H1 (cell line): ENCODE results near the gene ZNF611.
"Not testable (repeated sequence)": the region's sequence is repeated elsewhere in the genome, so short reads cannot be mapped to it uniquely, and the experiment has no call there.

Source experiments
- CREB1 ChIP-seq: IDR thresholded peaks from 2 replicates; pipeline ENCODE4 v1.6.1; 2012; ENCODE audit warnings: inconsistent platforms
- EGR1 ChIP-seq: IDR thresholded peaks from 2 replicates; pipeline ENCODE4 v1.6.1; 2011; ENCODE audit warnings: low read depth, low read length, borderline replicate concordance
- EP300 ChIP-seq, 2 experiments: IDR thresholded peaks; 1 replicate in 1 of 2; 2 replicates in 1 of 2; pipeline ENCODE4 v1.6.1; 2011 to 2012; ENCODE audit warnings: low read depth in 2 of 2, low read length in 2 of 2, mild to moderate bottlenecking in 2 of 2, borderline replicate concordance in 1 of 2, inconsistent platforms in 1 of 2, moderate library complexity in 1 of 2
- EZH2 ChIP-seq: fragments of 200-600 bp; sonication (generic); IDR thresholded peaks from 2 replicates; pipeline ENCODE4 v1.7.1; 2012; ENCODE audit warnings: low read depth, mild to moderate bottlenecking, moderate library complexity, low read length, inconsistent platforms; ENCODE audit not compliant: severe bottlenecking
- TAF1 ChIP-seq: IDR thresholded peaks from 2 replicates; pipeline ENCODE4 v1.6.1; 2011; ENCODE audit warnings: mild to moderate bottlenecking, low read depth, low read length
- TF ChIP-seq, protein P1 (sequence below), 3 experiments: IDR thresholded peaks; 1 replicate in 2 of 3; 2 replicates in 1 of 3; pipeline versions ENCODE4 v1.5.1 to v1.6.1; 2011; ENCODE audit warnings: low read length in 3 of 3, mild to moderate bottlenecking in 3 of 3, inconsistent platforms in 2 of 3, low read depth in 1 of 3, moderate library complexity in 1 of 3; ENCODE audit not compliant: insufficient read depth in 1 of 3; ENCODE audit errors: control extremely low read depth in 1 of 3
- TF ChIP-seq, protein P2 (sequence below): IDR thresholded peaks from 2 replicates; pipeline ENCODE4 v1.6.1; 2012; ENCODE audit warnings: low read length, inconsistent platforms

DNA sequence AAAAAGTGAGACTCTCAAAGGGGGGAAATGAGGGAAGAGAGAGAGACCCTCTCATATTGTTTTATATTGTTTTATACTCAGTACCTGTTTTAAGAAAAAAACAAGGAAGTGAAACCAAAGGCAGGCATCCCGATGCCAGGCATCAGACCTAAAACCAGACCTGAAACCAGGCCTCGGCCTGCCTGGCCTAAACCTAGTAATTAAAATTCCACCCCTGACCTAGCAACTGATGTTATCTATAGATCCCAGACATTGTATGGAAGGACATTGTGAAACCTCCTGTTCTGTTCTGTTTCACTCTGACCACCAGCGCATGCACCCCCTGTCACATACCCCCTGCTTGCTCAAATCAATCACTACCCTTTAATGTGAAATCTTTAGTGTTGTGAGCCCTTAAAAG lies 40.6 kb downstream of the ZNF611 start:
- not testable (repeated sequence) for TF ChIP-seq EP300 (IDR thresholded peaks at IDR 0.05; ENCODE audit: borderline replicate concordance in 1 of 2, low read depth in 2 of 2, low read length in 2 of 2); EGR1; CREB1; TAF1; EZH2
- TF ChIP-seq, protein P1, sequence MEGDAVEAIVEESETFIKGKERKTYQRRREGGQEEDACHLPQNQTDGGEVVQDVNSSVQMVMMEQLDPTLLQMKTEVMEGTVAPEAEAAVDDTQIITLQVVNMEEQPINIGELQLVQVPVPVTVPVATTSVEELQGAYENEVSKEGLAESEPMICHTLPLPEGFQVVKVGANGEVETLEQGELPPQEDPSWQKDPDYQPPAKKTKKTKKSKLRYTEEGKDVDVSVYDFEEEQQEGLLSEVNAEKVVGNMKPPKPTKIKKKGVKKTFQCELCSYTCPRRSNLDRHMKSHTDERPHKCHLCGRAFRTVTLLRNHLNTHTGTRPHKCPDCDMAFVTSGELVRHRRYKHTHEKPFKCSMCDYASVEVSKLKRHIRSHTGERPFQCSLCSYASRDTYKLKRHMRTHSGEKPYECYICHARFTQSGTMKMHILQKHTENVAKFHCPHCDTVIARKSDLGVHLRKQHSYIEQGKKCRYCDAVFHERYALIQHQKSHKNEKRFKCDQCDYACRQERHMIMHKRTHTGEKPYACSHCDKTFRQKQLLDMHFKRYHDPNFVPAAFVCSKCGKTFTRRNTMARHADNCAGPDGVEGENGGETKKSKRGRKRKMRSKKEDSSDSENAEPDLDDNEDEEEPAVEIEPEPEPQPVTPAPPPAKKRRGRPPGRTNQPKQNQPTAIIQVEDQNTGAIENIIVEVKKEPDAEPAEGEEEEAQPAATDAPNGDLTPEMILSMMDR (IDR thresholded peaks at IDR 0.05; ENCODE audit: control extremely low read depth in 1 of 3, insufficient read depth in 1 of 3, low read depth in 1 of 3, low read length in 3 of 3): not testable (repeated sequence)
- TF ChIP-seq, protein P2, sequence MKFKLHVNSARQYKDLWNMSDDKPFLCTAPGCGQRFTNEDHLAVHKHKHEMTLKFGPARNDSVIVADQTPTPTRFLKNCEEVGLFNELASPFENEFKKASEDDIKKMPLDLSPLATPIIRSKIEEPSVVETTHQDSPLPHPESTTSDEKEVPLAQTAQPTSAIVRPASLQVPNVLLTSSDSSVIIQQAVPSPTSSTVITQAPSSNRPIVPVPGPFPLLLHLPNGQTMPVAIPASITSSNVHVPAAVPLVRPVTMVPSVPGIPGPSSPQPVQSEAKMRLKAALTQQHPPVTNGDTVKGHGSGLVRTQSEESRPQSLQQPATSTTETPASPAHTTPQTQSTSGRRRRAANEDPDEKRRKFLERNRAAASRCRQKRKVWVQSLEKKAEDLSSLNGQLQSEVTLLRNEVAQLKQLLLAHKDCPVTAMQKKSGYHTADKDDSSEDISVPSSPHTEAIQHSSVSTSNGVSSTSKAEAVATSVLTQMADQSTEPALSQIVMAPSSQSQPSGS: not testable (repeated sequence)
